PC-9 (cell line): ENCODE results near the gene LCLAT1. TPM values are rescaled to one million over a fixed set of nuclear protein-coding genes. Genes with fewer than 3 reads are reported as not detected.
A peak's percentile ranks its signal among the peaks of the same experiment; 100 is the strongest.

Experiments
- BruUV-seq: library from RNA; stranded (reverse); fragments of 400-500 nt; replicated peaks from 2 replicates; lab custom pipeline; 2021; lab: Mats Ljungman, UMichigan
- CTCF ChIA-PET: fragments of 300-600 bp; sonication (Branson Sonifier 250); formaldehyde crosslinking; loops from one replicate; lab custom pipeline; 2022; ENCODE audit warnings: antibody characterized with exemption; lab: Charles Lee
- POLR2A ChIA-PET: fragments of 300-600 bp; sonication (Branson Sonifier 250); formaldehyde crosslinking; loops from one replicate; lab custom pipeline; 2022; ENCODE audit warnings: antibody characterized with exemption; ENCODE audit not compliant: unreplicated experiment; lab: Charles Lee
- DNase-seq, 2 experiments: peaks; one replicate each; pipeline versions ENCODE4 v3.0.0 to v3.0.0-alpha.2; 2015 to 2022; ENCODE audit warnings: mixed read lengths in 1 of 2
- H2AFZ ChIP-seq: fragments of 200-600 bp; sonication (generic); 2 replicates; pipeline ENCODE4 v1.8.1; 2017; ENCODE audit warnings: antibody characterized with exemption
- H3F3A ChIP-seq: fragments of 200-600 bp; sonication (generic); 2 replicates; pipeline ENCODE4 v1.8.1; 2017; ENCODE audit warnings: antibody characterized with exemption, mild to moderate bottlenecking, low read depth; ENCODE audit not compliant: insufficient read depth
- H3K27ac ChIP-seq: fragments of 200-600 bp; sonication (generic); 2 replicates; pipeline ENCODE4 v1.6.1; 2016; ENCODE audit warnings: mixed run types
- H3K27me3 ChIP-seq: fragments of 200-600 bp; sonication (generic); 2 replicates; pipeline ENCODE4 v1.6.1; 2016; ENCODE audit warnings: low read depth, mixed run types; ENCODE audit not compliant: insufficient read depth
- H3K36me3 ChIP-seq: fragments of 200-600 bp; sonication (generic); 2 replicates; pipeline ENCODE4 v1.6.1; 2016; ENCODE audit warnings: low read depth, mixed run types
- H3K4me1 ChIP-seq: fragments of 200-600 bp; sonication (generic); replicated peaks from 2 replicates; pipeline ENCODE4 v1.6.1; 2016; ENCODE audit warnings: mixed run types; ENCODE audit not compliant: insufficient read depth
- H3K4me2 ChIP-seq: fragments of 200-600 bp; sonication (generic); 2 replicates; pipeline ENCODE4 v1.6.1; 2017; ENCODE audit warnings: mixed run types
- H3K4me3 ChIP-seq: fragments of 200-600 bp; sonication (generic); 2 replicates; pipeline ENCODE4 v1.6.1; 2016; ENCODE audit warnings: mixed run types
- H3K79me2 ChIP-seq: fragments of 200-600 bp; sonication (generic); 2 replicates; pipeline ENCODE4 v1.6.1; 2017; ENCODE audit warnings: low read depth, mixed run types
- H3K9me2 ChIP-seq: fragments of 200-600 bp; sonication (generic); 2 replicates; pipeline ENCODE4 v1.8.1; 2017; ENCODE audit warnings: mild to moderate bottlenecking; ENCODE audit not compliant: insufficient read depth
- H3K9me3 ChIP-seq: fragments of 200-600 bp; sonication (generic); 2 replicates; pipeline ENCODE4 v1.8.1; 2016; ENCODE audit warnings: low read depth; ENCODE audit not compliant: insufficient read depth
- H4K20me1 ChIP-seq: fragments of 200-600 bp; sonication (generic); 2 replicates; pipeline ENCODE4 v1.8.1; 2017; ENCODE audit not compliant: insufficient read depth
- EZH2 ChIP-seq: fragments of 200-600 bp; sonication (generic); IDR thresholded peaks from 2 replicates; pipeline ENCODE4 v1.8.0; 2017; ENCODE audit warnings: antibody characterized with exemption, low read depth
- intact Hi-C: fragments of 100-400 bp; cut with micrococcal nuclease; formaldehyde crosslinking; loops from one replicate; pipeline ENCODE4 v1.10.0; 2022; ENCODE audit not compliant: unreplicated experiment
- total RNA-seq: library from RNA; stranded (reverse); gene quantifications from 2 replicates; pipeline ENCODE4 v1.2.3, GENCODE V29; 2021
- TF ChIP-seq, protein P1 (sequence below): fragments of 200-600 bp; sonication (generic); conservative IDR thresholded peaks from 2 replicates; pipeline ENCODE4 v1.6.1; 2017; ENCODE audit warnings: mixed run types, antibody characterized with exemption, mild to moderate bottlenecking, moderate library complexity

The LCLAT1 gene
- total RNA-seq, 1 experiment from 2014 or later, result 35.7 TPM

DNA sequence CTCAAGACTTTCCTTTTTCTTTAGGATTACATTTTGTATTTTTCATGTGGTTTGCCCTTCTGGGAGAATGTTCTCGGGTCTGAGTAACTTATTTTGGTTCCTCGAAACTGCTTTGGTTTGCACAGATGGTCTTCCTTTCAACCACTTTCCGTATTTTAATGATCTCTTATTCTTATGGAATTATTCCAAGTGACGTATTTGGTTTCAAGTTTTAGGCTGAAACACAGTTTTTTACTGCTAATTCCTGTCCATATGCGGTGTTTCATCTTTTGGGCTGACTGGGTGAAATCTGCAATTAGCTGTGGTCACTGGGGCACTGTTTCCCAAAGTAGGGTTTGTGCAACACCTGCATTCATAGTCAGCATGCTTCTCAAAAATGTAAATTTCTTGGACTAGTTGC, 237.5 kb downstream of the LCLAT1 start:
- Histone ChIP-seq H3K27ac (no peak overlapping the region), H2AFZ (no peak overlapping the region), H3K79me2 (no peaks in the 10 kb centered on the region), H3K9me2 (no peaks in the 10 kb centered on the region), H3K4me3 (no peak overlapping the region), H3F3A (no peaks in the 10 kb centered on the region), H3K9me3 (no peaks in the 10 kb centered on the region), H4K20me1 (no peaks in the 10 kb centered on the region), H3K4me2 (no peak overlapping the region), H3K27me3 (no peaks in the 10 kb centered on the region), H3K4me1 (no peaks in the 10 kb centered on the region), H3K36me3 (no peaks in the 10 kb centered on the region)
- intact Hi-C loops, result no loop called here
- no peak for DNase-seq
- ChIA-PET POLR2A (no interaction called here), CTCF (no interaction called here)
- BruUV-seq, result no TSS peak
- TF ChIP-seq EZH2, result no peak
- TF ChIP-seq, protein P1, sequence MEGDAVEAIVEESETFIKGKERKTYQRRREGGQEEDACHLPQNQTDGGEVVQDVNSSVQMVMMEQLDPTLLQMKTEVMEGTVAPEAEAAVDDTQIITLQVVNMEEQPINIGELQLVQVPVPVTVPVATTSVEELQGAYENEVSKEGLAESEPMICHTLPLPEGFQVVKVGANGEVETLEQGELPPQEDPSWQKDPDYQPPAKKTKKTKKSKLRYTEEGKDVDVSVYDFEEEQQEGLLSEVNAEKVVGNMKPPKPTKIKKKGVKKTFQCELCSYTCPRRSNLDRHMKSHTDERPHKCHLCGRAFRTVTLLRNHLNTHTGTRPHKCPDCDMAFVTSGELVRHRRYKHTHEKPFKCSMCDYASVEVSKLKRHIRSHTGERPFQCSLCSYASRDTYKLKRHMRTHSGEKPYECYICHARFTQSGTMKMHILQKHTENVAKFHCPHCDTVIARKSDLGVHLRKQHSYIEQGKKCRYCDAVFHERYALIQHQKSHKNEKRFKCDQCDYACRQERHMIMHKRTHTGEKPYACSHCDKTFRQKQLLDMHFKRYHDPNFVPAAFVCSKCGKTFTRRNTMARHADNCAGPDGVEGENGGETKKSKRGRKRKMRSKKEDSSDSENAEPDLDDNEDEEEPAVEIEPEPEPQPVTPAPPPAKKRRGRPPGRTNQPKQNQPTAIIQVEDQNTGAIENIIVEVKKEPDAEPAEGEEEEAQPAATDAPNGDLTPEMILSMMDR, result no peak

DNA sequence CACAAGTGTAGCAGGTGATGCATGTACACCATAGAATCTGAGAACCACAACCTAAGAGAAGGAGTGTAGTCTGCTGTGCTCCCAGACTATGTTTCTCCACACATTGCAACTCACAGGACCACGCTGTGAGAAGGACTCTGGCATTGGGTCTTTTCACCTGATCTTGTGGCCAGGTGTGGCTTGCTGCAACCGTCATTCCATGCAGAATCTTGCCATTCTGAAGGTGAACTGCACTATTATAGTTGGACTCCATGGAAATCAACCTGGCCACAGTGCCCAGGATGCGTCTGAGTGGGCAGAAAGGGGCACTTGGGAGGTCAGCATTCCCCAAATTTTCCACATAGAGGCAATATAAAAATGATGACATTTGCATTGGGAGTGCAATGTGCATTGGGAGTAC, 237.9 kb downstream of the LCLAT1 start:
- Histone ChIP-seq H3F3A (no peaks in the 10 kb centered on the region), H3K9me3 (no peaks in the 10 kb centered on the region), H3K36me3 (no peaks in the 10 kb centered on the region), H2AFZ (no peak overlapping the region), H3K27ac (no peak overlapping the region), H3K27me3 (no peaks in the 10 kb centered on the region), H3K4me3 (no peak overlapping the region), H4K20me1 (no peaks in the 10 kb centered on the region), H3K9me2 (no peaks in the 10 kb centered on the region), H3K4me2 (no peak overlapping the region), H3K4me1 (no peaks in the 10 kb centered on the region), H3K79me2 (no peaks in the 10 kb centered on the region)
- no TSS peak for BruUV-seq
- ChIA-PET POLR2A (interaction anchor here (0.7 kb wide), 1 partner anchor 538 kb away, joined by 3 read pairs; the partner anchor contains the start of gene YPEL5), CTCF (no interaction called here)
- TF ChIP-seq, protein P1, result no peak
- no peak for TF ChIP-seq EZH2
- DNase-seq, result no peak
- intact Hi-C loops, result no loop called here

DNA sequence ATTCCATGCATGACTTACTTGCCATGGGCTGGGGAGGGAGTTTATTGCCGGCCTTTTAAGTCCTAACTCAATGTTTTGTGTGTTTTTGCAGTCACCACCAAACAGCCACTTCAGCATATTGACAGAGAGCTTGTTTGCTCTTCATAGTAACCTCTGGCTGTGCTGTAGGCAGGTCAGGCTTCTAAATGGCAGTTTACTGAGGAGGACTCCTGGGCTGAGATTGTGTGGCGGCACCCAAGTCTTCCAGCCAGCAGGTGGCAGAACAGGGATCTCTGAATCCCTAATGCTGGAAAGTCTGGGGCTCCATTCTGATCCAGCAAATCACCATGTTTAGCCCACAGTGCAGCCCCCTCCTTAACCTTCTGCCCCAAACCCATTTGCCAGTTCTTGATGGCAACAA, 239.0 kb downstream of the LCLAT1 start:
- no TSS peak for BruUV-seq
- POLR2A ChIA-PET, result no interaction called here
- H3K9me3 ChIP-seq, result no peaks in the 10 kb centered on the region

More for the DNA sequence above, 239.0 kb downstream of the LCLAT1 start:
- Histone ChIP-seq H2AFZ (no peak overlapping the region), H3K79me2 (no peaks in the 10 kb centered on the region), H3F3A (no peaks in the 10 kb centered on the region), H3K27me3 (no peaks in the 10 kb centered on the region), H3K27ac (no peak overlapping the region), H3K4me2 (no peak overlapping the region), H4K20me1 (no peaks in the 10 kb centered on the region), H3K36me3 (no peaks in the 10 kb centered on the region), H3K4me3 (no peak overlapping the region), H3K4me1 (no peaks in the 10 kb centered on the region), H3K9me2 (no peaks in the 10 kb centered on the region)
- DNase-seq, result peak in 1 of 2 experiments; percentile 34
- intact Hi-C loops, result no loop called here
- CTCF ChIA-PET, result no interaction called here
- no peak for TF ChIP-seq EZH2
- TF ChIP-seq, protein P1, result peak; percentile 42; the same call in 1 of the 2 replicates
